ENCODE measurements around the gene C5orf34. TPM values are rescaled to one million over a fixed set of nuclear protein-coding genes. Genes with fewer than 3 reads are reported as not detected.

The C5orf34 gene
- total and polyA plus RNA-seq, 2 donors (not counting 3 experiments of a cell fraction or from before 2014, with no cell fraction given) = 2.1 to 6.5 TPM

DNA sequence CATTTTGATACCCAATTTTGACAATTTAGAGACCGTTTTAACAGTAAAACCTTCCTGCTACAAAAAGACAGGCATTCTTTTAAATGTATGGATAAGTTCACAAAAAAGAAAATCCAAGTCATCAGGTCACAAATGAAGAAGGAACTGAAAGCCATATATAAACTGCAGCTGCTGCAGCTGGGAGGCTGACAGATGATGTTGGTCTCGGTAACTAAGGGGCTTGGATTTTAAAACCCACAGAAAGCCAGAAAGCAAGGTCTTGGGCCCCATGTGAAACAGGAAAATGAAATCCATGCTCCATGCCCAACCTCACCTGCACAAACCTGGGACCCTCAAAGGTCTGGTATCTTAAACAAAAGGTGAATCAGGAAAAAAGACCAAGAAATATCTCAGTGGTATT lies 15.7 kb upstream of the C5orf34 start:
- dilution Hi-C loops (cut with MboI; ENCODE audit: extremely low pct_ligation_motif_present, low sequenced_read_pairs) = no loop called here
- TF ChIP-seq JUN (IDR thresholded peaks at IDR 0.05; ENCODE audit: borderline replicate concordance, insufficient read depth, insufficient read length, low read depth) (no peak), POLR2AphosphoS5 (IDR thresholded peaks at IDR 0.05; ENCODE audit: insufficient read depth, low read depth, low read length) (no peak), MYC (IDR thresholded peaks at IDR 0.05; ENCODE audit: low read depth, low read length) (no peak), POLR2A (IDR thresholded peaks at IDR 0.05; ENCODE audit: low read depth, low read length) (no peak), GATA2 (IDR thresholded peaks at IDR 0.05; ENCODE audit: insufficient read depth, insufficient read length, low read depth, low read length) (no peak), FOS (IDR thresholded peaks at IDR 0.05; ENCODE audit: borderline replicate concordance, insufficient read depth, low read length) (no peak)
- TF ChIP-seq, protein P1, sequence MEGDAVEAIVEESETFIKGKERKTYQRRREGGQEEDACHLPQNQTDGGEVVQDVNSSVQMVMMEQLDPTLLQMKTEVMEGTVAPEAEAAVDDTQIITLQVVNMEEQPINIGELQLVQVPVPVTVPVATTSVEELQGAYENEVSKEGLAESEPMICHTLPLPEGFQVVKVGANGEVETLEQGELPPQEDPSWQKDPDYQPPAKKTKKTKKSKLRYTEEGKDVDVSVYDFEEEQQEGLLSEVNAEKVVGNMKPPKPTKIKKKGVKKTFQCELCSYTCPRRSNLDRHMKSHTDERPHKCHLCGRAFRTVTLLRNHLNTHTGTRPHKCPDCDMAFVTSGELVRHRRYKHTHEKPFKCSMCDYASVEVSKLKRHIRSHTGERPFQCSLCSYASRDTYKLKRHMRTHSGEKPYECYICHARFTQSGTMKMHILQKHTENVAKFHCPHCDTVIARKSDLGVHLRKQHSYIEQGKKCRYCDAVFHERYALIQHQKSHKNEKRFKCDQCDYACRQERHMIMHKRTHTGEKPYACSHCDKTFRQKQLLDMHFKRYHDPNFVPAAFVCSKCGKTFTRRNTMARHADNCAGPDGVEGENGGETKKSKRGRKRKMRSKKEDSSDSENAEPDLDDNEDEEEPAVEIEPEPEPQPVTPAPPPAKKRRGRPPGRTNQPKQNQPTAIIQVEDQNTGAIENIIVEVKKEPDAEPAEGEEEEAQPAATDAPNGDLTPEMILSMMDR (IDR thresholded peaks at IDR 0.05; ENCODE audit: extremely low read depth in 1 of 2, insufficient read depth in 1 of 2, low read depth in 1 of 2, low read length in 2 of 2) = no peak
- H3K27ac ChIP-seq (ENCODE audit: insufficient read depth, low read depth, low read length) = no peak overlapping the region
- no peak overlapping the region for H3K4me3 ChIP-seq (replicated peaks in 1 of 3; ENCODE audit: insufficient read depth in 1 of 3, low read depth in 1 of 3, low read length in 3 of 3)
- ChIA-PET CTCF (no interaction called here), POLR2A (no interaction called here)
- no peaks in the 10 kb centered on the region for H3K4me1 ChIP-seq (ENCODE audit: control insufficient read depth, extremely low read depth, insufficient read depth, low read length)
- no TSS peak for BruUV-seq (replicated peaks)
- peaks cover 20 to 33% of the 10 kb centered on the region in 2 experiments for H3K36me3 ChIP-seq (ENCODE audit: control insufficient read depth in 2 of 2, extremely low read depth in 1 of 2, insufficient read depth in 2 of 2, low read length in 2 of 2)
- H3K9me1 ChIP-seq (replicated peaks; ENCODE audit: control insufficient read depth, extremely low read depth, insufficient read depth, low read length) = no peaks in the 10 kb centered on the region
- no peak overlapping the region for H3K9ac ChIP-seq (replicated peaks; ENCODE audit: extremely low read depth, insufficient read depth, low read length)
- intact Hi-C loops (cut with micrococcal nuclease) = no loop called here
- no peaks in the 10 kb centered on the region for H3K79me2 ChIP-seq (ENCODE audit: control insufficient read depth, insufficient read depth, low read length)
- H3K27me3 ChIP-seq (ENCODE audit: control insufficient read depth in 2 of 2, insufficient read depth in 2 of 2, low read length in 2 of 2) = no peaks in the 10 kb centered on the region
- no peaks in the 10 kb centered on the region for H4K20me1 ChIP-seq (replicated peaks; ENCODE audit: control insufficient read depth, extremely low read depth, insufficient read depth, low read length)
- no peak overlapping the region for H3K4me2 ChIP-seq (ENCODE audit: insufficient read depth, low read length)
- H3K9me3 ChIP-seq (replicated peaks; ENCODE audit: control insufficient read depth, insufficient read depth, low read length) = no peaks in the 10 kb centered on the region
- no peak overlapping the region for H2AFZ ChIP-seq (ENCODE audit: low read depth, low read length)
- FAIRE-seq (no peak), DNase-seq (ENCODE audit: low read depth, low spot score) (no peak)
